Pancreas (tissue), 10 donors: ENCODE measurements around the gene GPX5. TPM values are rescaled to one million over a fixed set of nuclear protein-coding genes. Genes with fewer than 3 reads are reported as not detected.
A peak's percentile ranks its signal among the peaks of the same experiment; 100 is the strongest.

Experiments used
- ATAC-seq, 4 donors: fragments of 200-7000 bp; cut with Tn5 transposase; one replicate each; pipeline versions ENCODE4 v1.8.0 to v1.9.1; 2020; ENCODE audit warnings: mild to moderate bottlenecking in 4 of 4, moderate library complexity in 4 of 4
- DNase-seq, 6 donors: peaks; one replicate each; pipeline ENCODE4 v3.0.0-alpha.2; 2020
- FAIRE-seq: peaks from 2 replicates; lab custom pipeline; 2012; peaks lifted over from hg19 to GRCh38; lab: Jason Lieb, UNC
- H3K27ac ChIP-seq, 4 donors: fragments of 200-600 bp; sonication (generic); 1 replicate in 3 of 4; 2 replicates in 1 of 4; pipeline versions ENCODE4 v1.5.0 to v1.8.0; 2020
- H3K27me3 ChIP-seq, 4 donors: fragments of 200-600 bp; one replicate each; pipeline ENCODE4 v1.8.0; 2021
- H3K36me3 ChIP-seq, 3 donors: fragments of 200-600 bp; sonication (generic) in 1 of 3; one replicate each; pipeline versions ENCODE4 v1.5.0 to v1.8.0; 2020 to 2021
- H3K4me1 ChIP-seq, 3 donors: fragments of 200-600 bp; one replicate each; pipeline ENCODE4 v1.8.0; 2021
- H3K4me3 ChIP-seq, 4 donors: fragments of 200-600 bp; sonication (generic) in 2 of 4; one replicate each; pipeline versions ENCODE4 v1.5.0 to v1.8.0; 2020 to 2021
- H3K9me3 ChIP-seq, 4 donors: fragments of 200-600 bp; one replicate each; pipeline ENCODE4 v1.8.0; 2021
- CTCF ChIP-seq, 4 donors: fragments of 200-600 bp; sonication (generic) in 3 of 4; IDR thresholded peaks; one replicate each; pipeline versions ENCODE4 v1.5.0 to v1.8.0; 2021; ENCODE audit warnings: antibody characterized with exemption in 4 of 4
- WGBS, 2 donors: extraction: QIAGEN DNeasy Blood & Tissue Kit; methylation state at CpG; one replicate each; pipeline ENCODE4 v1.1.7; 2013; 5-methylcytosine and 5-hydroxymethylcytosine counted together
- intact Hi-C, 3 donors: fragments of 100-400 bp; cut with DNase I; formaldehyde crosslinking; loops; one replicate each; pipeline versions ENCODE4 v1.11.1 to v1.14.2; 2022
- polyA plus RNA-seq, 2 donors: library from polyadenylated mRNA; stranded (reverse); fragments of 200-250 nt; gene quantifications; one replicate each; pipeline ENCODE4 v1.2.3, GENCODE V29; 2013
- total RNA-seq, 6 donors: library from RNA; stranded (reverse); fragmentation: NEBNext Ultra II Directional in 4 of 6; extraction: Animal tissue kit (Norgen Biotek cat#: 25700) in 4 of 6; gene quantifications; one replicate each; pipeline versions ENCODE4 v1.2.1 to v1.2.4, GENCODE V29; 2021 to 2023
- donor health status: healthy with polysubstance abuse.
- donor health status: DM: no; HTN: no; CAD: no; lungs with moderate emphysema.
- donor health status: DM: no; HTN: no; CAD: no.
- donor health status: control.
- donor health status: control.
- donor health status: Bipolar disorder and iron deficiency.
- donor health status: DM: yes; HTN: yes; CAD: no.
- donor health status: DM: no; HTN: no; CAD: no.
- donor health status: DM: no; HTN: no; CAD: no.
- donor health status: DM: yes; HTN: yes; CAD: no.

Gene GPX5
- total and polyA plus RNA-seq, 8 donors: not detected

- peak in 3 of 4 donors; percentile 37 to 63 (median 40) for ATAC-seq
- intact Hi-C loops: loop anchor here in 1 of 3 donors (10.0 kb wide), 1 partner anchor 331 kb away; no protein-coding TSS in a partner anchor
- no peak for FAIRE-seq
- WGBS, 2 donors: 27 to 28% methylated on average over 7 of the region's 7 CpGs
- no peak for TF ChIP-seq CTCF (IDR thresholded peaks at IDR 0.05)
- no peaks in the 10 kb centered on the region for H3K36me3 ChIP-seq
- peak overlapping the region in 1 of 4 donors; percentile 33 for H3K27ac ChIP-seq
- peaks cover 0 to 2% (median 0%) of the 10 kb centered on the region in 4 donors for H3K27me3 ChIP-seq
- DNase-seq: no peak
- no peaks in the 10 kb centered on the region for H3K9me3 ChIP-seq
- H3K4me3 ChIP-seq: no peak overlapping the region
- H3K4me1 ChIP-seq: no peaks in the 10 kb centered on the region
These were observed 40.3 kb downstream of the GPX5 start for GRCh38 chr6:28565823-28566526.

GRCh38 chr6:28566527-28567252, 41.0 kb downstream of the GPX5 start:
- no peak for FAIRE-seq
- DNase-seq: no peak
- intact Hi-C loops: loop anchor here in 1 of 3 donors (10.0 kb wide), 1 partner anchor 332 kb away; no protein-coding TSS in a partner anchor
- Histone ChIP-seq H3K9me3 (no peaks in the 10 kb centered on the region), H3K27ac (peak overlapping the region in 1 of 4 donors; percentile 33), H3K27me3 (no peaks in the 10 kb centered on the region), H3K4me1 (no peaks in the 10 kb centered on the region), H3K4me3 (no peak overlapping the region), H3K36me3 (no peaks in the 10 kb centered on the region)
- no peak for TF ChIP-seq CTCF (IDR thresholded peaks at IDR 0.05)
- no peak for ATAC-seq
- WGBS, 2 donors: 79 to 82% methylated on average over 12 of the region's 12 CpGs

GRCh38 chr6:28567506-28567905, 41.8 kb downstream of the GPX5 start:
- intact Hi-C loops: loop anchor here in 1 of 3 donors (10.0 kb wide), 1 partner anchor 333 kb away; no protein-coding TSS in a partner anchor

GRCh38 chr6:28568515-28569108, 42.9 kb downstream of the GPX5 start:
- Histone ChIP-seq H3K27me3 (no peaks in the 10 kb centered on the region), H3K4me3 (no peak overlapping the region), H3K27ac (no peak overlapping the region), H3K4me1 (no peaks in the 10 kb centered on the region), H3K9me3 (no peaks in the 10 kb centered on the region), H3K36me3 (no peaks in the 10 kb centered on the region)
- 94 to 100% methylated on average over 4 of the region's 4 CpGs for WGBS, 2 donors
- FAIRE-seq (no peak), ATAC-seq (no peak), DNase-seq (no peak)
- intact Hi-C loops: loop anchor here in 1 of 3 donors (10.0 kb wide), 1 partner anchor 334 kb away; no protein-coding TSS in a partner anchor
- no peak for TF ChIP-seq CTCF (IDR thresholded peaks at IDR 0.05)

More at GRCh38 chr6:28567506-28567905, 41.8 kb downstream of the GPX5 start:
- Histone ChIP-seq H3K36me3 (no peaks in the 10 kb centered on the region), H3K27ac (no peak overlapping the region), H3K4me3 (no peak overlapping the region), H3K4me1 (no peaks in the 10 kb centered on the region), H3K9me3 (no peaks in the 10 kb centered on the region), H3K27me3 (no peaks in the 10 kb centered on the region)
- FAIRE-seq (no peak), ATAC-seq (no peak), DNase-seq (no peak)
- TF ChIP-seq CTCF (IDR thresholded peaks at IDR 0.05): no peak
